HG02885 (cell line): ENCODE data around the gene TPRG1L.
"Not testable (repeated sequence)": the region's sequence is repeated elsewhere in the genome, so short reads cannot be mapped to it uniquely, and the experiment has no call there.

Source experiments
- ATAC-seq: cut with Tn5 transposase; IDR thresholded peaks from one replicate; pipeline ENCODE4 v1.9.1; 2021; ENCODE audit warnings: mild to moderate bottlenecking; ENCODE audit not compliant: unreplicated experiment, poor library complexity

Gene TPRG1L

GRCh38 chr1:3624200-3625136 is at the start of gene TPRG1L:
TSS of gene TPRG1L (plus strand) at chr1:3625015. CDS start at chr1:3625073, 58 bp downstream.
- peak; percentile 95 for ATAC-seq

DNA sequence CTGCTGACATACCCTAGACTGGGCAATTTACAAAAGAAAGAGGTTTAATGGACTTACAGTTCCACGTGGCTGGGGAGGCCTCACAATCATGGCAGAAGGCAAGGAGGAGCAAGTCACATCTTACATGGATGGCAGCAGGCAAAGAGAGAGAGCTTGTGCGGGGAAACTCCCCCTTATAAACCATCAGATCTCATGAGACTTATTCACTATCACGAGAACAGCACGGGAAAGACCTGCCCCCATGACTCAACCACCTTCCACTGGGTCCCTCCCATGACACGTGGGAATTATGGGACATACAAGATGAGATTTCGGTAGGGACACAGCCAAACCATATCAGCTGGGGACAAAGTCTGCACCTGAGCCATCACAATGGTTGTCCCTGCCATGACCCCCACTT is 49.3 kb upstream of the TPRG1L start:
- ATAC-seq: not testable (repeated sequence)

DNA sequence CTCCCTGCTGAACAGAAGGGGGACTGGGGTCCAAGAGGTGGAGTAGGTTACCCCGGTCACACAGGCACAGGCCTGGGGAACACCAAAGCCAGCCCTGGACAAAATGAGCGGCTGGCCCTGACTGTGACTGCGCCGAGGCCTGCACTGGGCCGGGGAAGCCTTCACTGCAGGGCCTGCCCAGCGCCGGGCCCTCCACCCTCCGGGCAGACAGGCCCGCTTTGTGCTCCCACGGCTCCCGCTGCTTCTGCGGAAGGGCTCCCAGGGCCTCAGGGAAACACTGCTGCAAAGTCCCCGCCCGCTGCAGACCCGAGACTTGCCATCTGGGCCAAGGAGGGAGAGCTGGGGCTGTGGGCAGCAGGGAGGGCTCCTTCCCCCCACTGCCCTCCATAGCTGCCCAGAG is 48.8 kb upstream of the TPRG1L start:
- ATAC-seq: no peak

DNA sequence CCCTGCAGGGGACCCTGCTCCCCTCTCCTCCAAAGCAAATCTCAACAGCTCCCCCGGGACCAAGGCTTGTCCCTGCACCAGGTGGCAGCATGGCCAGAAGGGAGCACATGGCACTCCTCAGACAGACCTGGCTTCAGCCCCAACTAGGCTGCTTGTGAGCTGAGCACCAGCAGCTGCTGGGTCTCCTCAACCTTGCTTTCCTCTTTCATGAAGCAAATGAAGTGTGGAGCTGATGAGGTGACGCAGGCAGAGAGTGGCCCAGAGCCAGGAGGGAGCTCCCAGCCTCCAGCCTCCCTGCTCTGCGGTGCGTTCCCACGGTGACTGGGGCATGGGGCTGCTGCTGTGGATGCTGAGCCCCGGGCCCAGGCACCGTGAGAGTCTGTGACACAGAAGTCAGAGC is 47.5 kb upstream of the TPRG1L start:
- ATAC-seq: no peak

DNA sequence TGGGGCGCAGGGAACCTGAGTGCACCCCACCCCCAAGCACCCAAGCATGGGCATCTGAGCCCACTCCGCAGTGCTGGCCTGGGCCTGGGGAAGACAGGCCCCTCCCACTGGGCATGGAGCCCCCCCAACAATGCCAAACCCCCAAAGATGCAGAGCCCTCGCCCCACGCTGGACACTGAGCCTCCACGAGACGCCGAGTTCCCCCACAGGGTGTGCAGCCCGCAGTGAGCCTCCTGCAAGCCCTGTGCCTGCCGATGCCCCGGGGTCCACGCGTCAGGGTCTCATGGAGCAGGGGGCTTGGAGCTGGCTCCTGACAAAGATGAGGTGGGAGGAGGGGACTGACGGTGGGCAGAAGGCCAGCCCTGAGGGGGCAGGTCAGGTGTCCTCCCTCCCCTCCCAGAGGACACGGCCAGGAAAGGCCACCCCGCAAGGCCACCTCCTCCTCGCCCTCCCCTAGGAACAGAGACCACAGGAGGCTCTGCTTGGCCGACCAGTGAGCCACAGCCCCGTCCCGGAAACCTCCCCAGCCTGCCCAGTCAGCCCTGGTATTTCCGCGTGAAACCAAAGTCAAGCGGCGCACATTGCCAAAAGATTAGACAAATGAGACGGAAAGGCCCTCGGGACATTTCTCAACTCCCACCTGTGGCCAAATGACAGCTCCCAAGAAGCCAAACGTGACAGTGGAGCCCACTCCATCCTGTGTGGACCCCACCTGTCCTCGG is 46.9 kb upstream of the TPRG1L start:
- no peak for ATAC-seq

GRCh38 chr1:3578433-3578805 is 46.4 kb upstream of the TPRG1L start:
- ATAC-seq: no peak

DNA sequence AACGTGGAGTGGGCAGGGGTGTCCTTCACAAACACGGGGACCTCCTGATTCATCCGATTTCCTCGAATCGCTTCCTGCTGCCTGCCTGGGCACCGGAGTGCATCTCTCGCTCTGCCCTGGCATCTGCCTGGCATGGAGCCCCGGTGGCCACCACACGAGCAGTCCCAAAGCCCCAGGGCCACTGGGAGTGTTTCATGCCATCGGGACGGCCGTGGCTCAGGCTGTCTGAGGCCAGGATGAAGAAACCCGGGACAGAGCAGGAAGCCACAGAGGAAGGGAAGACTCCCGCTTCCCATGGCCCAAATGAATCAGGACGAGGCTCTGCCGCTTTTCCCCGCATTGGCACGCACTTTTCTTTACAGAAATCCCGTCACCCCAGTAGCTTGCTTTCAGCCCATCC is 45.9 kb upstream of the TPRG1L start:
- ATAC-seq: no peak

DNA sequence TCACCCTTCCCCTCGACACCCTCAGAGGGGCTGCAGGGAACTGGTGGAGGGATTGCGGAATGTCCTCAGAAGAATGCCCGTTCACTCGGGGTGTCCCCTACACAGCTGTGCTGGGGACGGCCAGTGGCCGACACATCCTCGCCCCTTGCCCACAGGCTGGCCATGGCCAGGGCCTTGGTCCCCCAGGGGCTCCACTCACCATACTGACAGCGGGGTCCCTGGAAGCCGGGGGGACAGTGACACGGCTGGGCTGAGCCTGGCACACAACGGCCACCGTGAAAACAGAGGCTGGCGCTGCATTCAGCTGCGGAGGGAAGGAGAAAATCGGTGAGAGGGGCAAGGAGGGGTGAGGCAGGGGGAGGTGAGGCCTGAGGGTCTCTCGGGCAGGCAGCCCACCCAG is 45.2 kb upstream of the TPRG1L start:
- ATAC-seq: no peak

DNA sequence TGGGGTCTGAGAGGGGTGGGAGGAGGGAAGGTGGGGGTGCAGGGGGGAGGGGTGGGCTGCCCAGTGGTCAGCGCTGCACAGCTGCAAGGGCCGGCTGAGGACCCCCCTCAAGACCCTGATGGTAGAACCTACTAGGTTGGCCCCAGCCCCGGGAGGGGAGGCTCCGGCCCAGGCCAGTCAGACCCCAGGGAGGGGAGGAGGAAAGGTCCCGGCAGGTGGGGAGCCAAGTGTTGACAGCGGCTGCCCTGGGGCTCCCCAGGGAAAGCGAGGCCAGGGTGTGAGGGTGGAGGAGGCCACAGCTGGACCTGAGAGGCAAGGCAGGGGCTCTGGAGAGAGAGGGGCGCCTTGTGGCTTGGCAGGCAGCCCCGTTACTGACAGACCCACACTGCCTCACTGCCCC is 44.6 kb upstream of the TPRG1L start:
- no peak for ATAC-seq

GRCh38 chr1:3581296-3582036 is 43.3 kb upstream of the TPRG1L start:
- ATAC-seq: no peak

DNA sequence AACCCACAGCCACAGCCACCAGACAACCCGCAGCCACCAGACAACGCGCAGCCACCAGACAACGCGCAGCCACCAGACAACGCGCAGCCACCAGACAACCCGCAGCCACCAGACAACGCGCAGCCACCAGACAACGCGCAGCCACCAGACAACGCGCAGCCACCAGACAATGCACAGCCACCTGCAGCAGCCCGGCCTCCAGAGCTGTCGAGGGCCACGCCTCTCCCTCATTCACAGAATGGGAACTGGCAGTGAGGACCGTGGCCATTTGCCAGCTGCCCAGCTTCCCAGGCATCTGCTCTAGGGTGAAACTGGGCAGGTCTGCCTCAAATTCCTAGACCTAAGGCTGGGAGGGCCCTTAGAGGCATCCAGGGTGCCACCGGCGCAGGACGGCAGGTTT is 41.1 kb upstream of the TPRG1L start:
- not testable (repeated sequence) for ATAC-seq

- no peak for ATAC-seq
These were observed 39.9 kb upstream of the TPRG1L start for GRCh38 chr1:3584915-3585314.

GRCh38 chr1:3585353-3585868 is 39.4 kb upstream of the TPRG1L start:
- ATAC-seq: not testable (repeated sequence)

GRCh38 chr1:3585940-3586568 is 38.8 kb upstream of the TPRG1L start:
- ATAC-seq: no peak

GRCh38 chr1:3586986-3587759 is 37.6 kb upstream of the TPRG1L start:
- ATAC-seq: no peak

DNA sequence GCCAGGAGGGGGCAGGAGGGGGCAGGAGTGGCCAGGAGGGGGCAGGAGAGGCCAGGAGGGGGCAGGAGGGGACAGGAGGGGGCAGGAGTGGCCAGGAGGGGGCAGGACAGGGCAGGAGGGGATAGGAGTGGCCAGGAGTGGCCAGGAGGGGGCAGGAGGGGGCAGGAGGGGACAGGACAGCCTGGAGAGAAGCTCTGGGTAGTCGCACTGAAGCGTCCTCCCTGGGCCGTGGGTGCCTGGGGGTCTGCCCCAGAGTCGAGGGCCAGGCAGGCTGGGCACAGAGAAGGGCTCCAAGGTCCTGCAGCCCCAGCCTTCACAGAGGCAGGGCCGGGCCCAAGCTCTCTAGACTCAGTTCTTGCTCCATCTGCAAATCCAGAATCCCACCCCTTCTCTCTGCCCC is 36.4 kb upstream of the TPRG1L start:
- ATAC-seq: no peak

DNA sequence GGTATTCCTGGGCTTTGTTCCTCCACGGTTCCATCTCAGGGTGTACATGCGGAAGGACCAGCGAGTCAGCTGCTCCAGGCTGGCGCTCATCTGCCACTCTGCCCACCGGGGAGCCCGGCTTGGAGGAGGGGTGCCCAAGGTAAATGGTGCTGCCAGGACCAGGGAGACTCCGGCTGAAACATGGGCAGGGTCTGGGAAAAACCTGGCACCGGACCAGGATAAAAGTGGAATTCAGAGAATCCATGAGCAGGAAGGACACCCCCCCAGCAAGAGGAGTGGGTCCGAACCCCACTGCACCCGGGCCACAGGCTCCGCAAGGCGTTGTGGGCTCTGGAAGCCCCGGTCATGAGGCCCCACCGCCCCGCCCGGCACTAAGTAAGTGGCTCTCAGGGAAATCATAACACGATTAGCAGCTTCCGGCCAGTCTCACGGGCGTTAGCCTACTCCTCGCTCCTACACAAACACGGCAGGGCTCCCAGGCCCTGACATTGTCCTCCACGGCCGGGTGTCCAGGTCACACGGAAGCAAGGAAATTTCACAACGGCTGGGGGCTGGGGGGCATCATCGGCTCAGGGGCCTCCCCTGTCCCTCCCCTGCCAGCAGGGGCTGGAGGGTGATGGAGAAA is 34.6 kb upstream of the TPRG1L start:
- no peak for ATAC-seq

DNA sequence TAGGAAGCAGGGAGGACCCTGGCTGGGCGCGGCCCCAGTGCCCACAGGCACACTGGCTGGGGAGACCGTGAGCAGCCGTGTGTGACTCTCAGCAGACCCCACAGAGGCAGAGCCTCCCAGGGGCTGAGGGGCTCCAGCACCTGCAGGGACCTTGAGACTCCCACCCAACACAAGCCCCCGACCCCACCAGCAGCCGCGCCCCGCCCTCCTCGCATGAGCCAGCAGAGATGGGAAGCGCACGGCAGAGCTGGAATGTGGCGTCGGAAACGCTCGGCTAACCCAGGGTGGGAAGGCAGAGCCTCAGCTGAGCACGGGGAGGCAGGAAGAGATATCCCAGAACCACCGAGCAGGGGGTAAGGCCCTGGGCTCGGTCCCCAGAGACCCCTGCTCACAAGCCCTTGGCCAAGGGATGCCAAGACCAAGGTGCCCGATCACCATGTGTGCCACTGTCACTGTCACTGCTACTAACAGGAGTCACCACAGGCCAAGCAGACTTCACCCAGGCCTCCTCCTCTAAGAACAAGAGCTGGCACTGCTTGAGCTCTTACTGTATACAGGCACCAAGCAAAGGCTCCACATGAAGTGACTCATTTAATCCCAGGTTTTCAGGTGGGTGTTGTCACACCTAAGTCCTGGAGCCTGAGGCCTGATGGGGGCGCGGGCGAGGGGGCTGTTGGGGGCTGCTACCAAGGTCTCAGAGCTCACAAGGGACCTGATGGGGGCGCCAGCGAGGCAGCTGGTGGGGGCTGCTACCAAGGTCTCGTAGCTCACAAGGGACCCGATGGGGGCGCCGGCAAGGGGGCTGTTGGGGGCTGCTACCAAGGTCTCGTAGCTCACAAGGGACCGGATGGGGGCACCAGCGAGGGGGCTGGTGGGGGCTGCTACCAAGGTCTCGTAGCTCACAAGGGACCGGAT is 33.6 kb upstream of the TPRG1L start:
- ATAC-seq: no peak
